GM13976 (cell line): ENCODE data around the gene FLT1.

Source experiments
- DNase-seq: peaks from one replicate; pipeline ENCODE4 v3.0.0; 2012; ENCODE audit warnings: low spot score
- CTCF ChIP-seq: IDR thresholded peaks from 2 replicates; pipeline ENCODE4 v1.5.1; 2012; ENCODE audit warnings: borderline replicate concordance, mild to moderate bottlenecking; ENCODE audit not compliant: insufficient read depth; ENCODE audit errors: extremely low read depth, missing control alignments, control extremely low read depth
- in situ Hi-C: fragments of 300-500 bp; cut with MboI; formaldehyde crosslinking; loops from one replicate; pipeline ENCODE4 v1.12.0; 2022; ENCODE audit warnings: low sequenced_read_pairs, mixed read lengths, inconsistent platforms; ENCODE audit not compliant: unreplicated experiment

The FLT1 gene

GRCh38 chr13:28468023-28468915 lies 26.7 kb downstream of the FLT1 start:
- DNase-seq = peak; percentile 29

GRCh38 chr13:28467034-28467433 lies 27.9 kb downstream of the FLT1 start:
- in situ Hi-C loops = no loop called here
- no peak for DNase-seq
- TF ChIP-seq CTCF = no peak

More at GRCh38 chr13:28468023-28468915, 26.7 kb downstream of the FLT1 start:
- in situ Hi-C loops = no loop called here
- TF ChIP-seq CTCF = no peak

GRCh38 chr13:28466151-28466550 lies 28.8 kb downstream of the FLT1 start:
- in situ Hi-C loops = no loop called here

DNA sequence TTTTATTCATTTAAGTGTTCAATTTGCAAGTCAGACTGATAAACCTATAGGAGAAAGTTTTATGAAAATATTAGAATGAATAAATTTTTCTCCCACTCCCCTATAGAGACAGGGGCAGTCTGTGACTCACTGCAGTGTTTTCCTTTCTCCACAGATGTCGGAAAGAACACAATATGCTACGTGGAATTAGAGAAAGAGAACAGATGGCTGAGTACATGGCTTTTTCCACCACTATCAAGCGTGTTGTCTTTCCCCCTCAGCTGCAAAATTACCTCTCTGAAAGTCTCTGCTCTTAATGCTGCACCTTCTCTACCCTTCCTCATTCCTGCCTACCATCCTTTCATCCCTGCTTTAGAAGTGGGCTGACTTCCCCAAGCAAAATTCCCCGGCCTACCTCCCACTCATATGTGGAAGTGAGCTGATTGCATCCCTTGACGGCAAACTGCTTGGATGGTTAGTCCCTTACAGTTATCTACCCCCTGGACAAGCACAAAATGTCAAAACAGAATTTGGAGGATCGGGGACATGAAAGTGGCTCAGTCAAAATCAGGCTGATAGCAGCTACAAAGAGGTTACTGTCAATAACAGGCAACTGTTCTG lies 30.0 kb downstream of the FLT1 start:
- TF ChIP-seq CTCF = no peak
- in situ Hi-C loops = no loop called here

More at GRCh38 chr13:28466151-28466550, 28.8 kb downstream of the FLT1 start:
- no peak for DNase-seq
- no peak for TF ChIP-seq CTCF

GRCh38 chr13:28463481-28463880 lies 31.4 kb downstream of the FLT1 start:
- TF ChIP-seq CTCF = no peak
- in situ Hi-C loops = no loop called here
- no peak for DNase-seq

More for the DNA sequence above, 30.0 kb downstream of the FLT1 start:
- no peak for DNase-seq

- no peak for DNase-seq
- in situ Hi-C loops = no loop called here
- TF ChIP-seq CTCF = no peak
Observed at GRCh38 chr13:28459911-28460310, 35.0 kb downstream of the FLT1 start.
